ENCODE measurements around the gene IGFL4. TPM values are rescaled to one million over a fixed set of nuclear protein-coding genes. Genes with fewer than 3 reads are reported as not detected.

IGFL4 gene
- total RNA-seq, 2 donors from 2014 or later, result not detected

Other genes with a start within 250 kb of the IGFL4 start
- gene DMWD, start 248.2 kb downstream of the IGFL4 start, total RNA-seq, result 10 to 100 TPM; 20.4 to 20.5 TPM
- gene RSPH6A, start 225.7 kb downstream of the IGFL4 start, total RNA-seq, result under 1 TPM; 0.14 to 0.39 TPM
- gene SYMPK, start 177.9 kb downstream of the IGFL4 start, total RNA-seq, result 100 to 1,000 TPM in 1 of 2 donors, 10 to 100 TPM in 1; 85.8 to 118 TPM
- gene FOXA3, start 176.7 kb downstream of the IGFL4 start, total RNA-seq, result 1 to 10 TPM in 1 of 2 donors, under 1 TPM in 1; 0.46 to 1.3 TPM
- gene IRF2BP1, start 154.9 kb downstream of the IGFL4 start, total RNA-seq, result 10 to 100 TPM; 14.9 to 15.6 TPM
- gene MYPOP, start 138.4 kb downstream of the IGFL4 start, total RNA-seq, result 1 to 10 TPM; 8.3 to 9.1 TPM
- gene NANOS2, start 126.2 kb downstream of the IGFL4 start, total RNA-seq, result not detected
- under 1 TPM in 1 of 2 donors, not detected in 1; 0.08 TPM for gene NOVA2, start 67.1 kb downstream of the IGFL4 start, total RNA-seq
- 10 to 100 TPM; 29.3 to 34.4 TPM for gene CCDC61, start 45.5 kb downstream of the IGFL4 start, total RNA-seq
- gene PGLYRP1, start 17.9 kb downstream of the IGFL4 start, total RNA-seq, result not detected
- not detected for gene IGFL3, start 83.7 kb upstream of the IGFL4 start, total RNA-seq
- 1 to 10 TPM in 1 of 2 donors, not detected in 1; 1.0 TPM for gene IGFL2, start 107.2 kb upstream of the IGFL4 start, total RNA-seq
- gene IGFL1, start 188.7 kb upstream of the IGFL4 start, total RNA-seq, result not detected

Measured in activated naive CD4-positive, alpha-beta T cell treated with anti-CD3 and anti-CD28 coated beads, Interleukin-2, amount 50 U/mL, for 72 hours (primary cell).